Right lung (tissue), 10 donors: Measurements from ENCODE around the gene EDN2. TPM values are rescaled to one million over a fixed set of nuclear protein-coding genes. Genes with fewer than 3 reads are reported as not detected.

Source experiments
- DNase-seq, 2 donors: peaks; one replicate each; pipeline ENCODE4 v3.0.0-alpha.2; 2013
- long read RNA-seq, 8 donors: transcript quantifications; one replicate each; lab custom pipeline, GENCODE V29; 2026
- polyA plus RNA-seq, 5 donors: library from polyadenylated mRNA; unstranded; fragments of 120-200 nt; gene quantifications; one replicate each; pipeline versions ENCODE4 v1.2.1 to v1.2.3, GENCODE V29; 2013; ENCODE audit warnings: inconsistent platforms in 1 of 5, low replicate concordance in 1 of 5; ENCODE audit not compliant: insufficient read length in 5 of 5, insufficient read depth in 1 of 5

Gene EDN2
- under 1 TPM in 4 of 5 donors, not detected in 1; 0.39 to 0.67 (median 0.54) TPM for polyA plus RNA-seq
- long read RNA-seq, donor 1 = 0 reads
- long read RNA-seq, donor 2 = 0 reads
- long read RNA-seq, donor 3 = 0 reads
- long read RNA-seq, donor 4 = 0 reads
- long read RNA-seq, donor 5 = 0 reads
- long read RNA-seq, donor 6 = 0 reads
- long read RNA-seq, donor 7 = 0 reads
- long read RNA-seq, donor 8 = 0 reads

DNA sequence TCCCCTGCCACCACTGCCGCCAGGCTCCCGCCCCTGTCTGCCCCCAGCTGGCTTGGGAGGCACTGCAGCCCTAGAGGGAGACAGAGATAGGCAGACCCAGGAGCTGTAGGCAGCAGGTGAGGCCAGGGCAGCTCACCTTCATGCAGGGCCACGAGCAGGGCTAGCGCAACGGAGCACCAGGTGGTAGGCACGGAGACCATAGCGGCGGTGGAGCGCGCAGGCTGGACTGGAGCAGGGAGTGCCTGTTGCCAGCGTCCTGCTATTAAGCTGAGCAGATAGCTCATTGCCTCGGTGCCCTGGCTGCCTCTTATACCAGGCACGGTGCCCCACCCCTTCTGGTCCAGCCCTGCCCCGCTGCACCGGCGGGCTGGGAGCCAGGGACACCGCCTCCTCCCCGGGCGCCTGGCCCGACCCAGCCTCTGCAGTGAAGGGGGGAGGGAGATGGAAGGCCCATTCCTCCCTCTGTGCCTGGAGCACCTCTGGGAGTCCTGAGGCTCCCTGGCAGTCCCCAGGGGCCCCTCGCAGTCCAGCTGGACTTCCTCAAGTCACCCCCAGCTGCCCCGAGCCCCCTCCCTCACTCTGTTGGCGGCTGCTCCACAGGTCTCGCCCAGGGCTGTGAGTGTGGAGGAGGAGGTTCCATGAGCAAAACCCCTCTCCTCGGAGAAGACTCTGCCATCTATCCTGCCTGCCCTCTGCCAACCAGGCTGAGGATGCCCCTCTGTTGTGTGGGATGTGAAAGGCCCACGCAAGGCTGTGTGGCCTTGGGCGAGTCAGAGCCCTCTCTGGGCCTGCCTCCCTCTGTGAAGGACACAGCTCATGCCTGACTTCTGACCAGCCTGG is at the start of gene EDN2:
Gene EDN2, minus strand, starts transcription at position 282 of the 840 bp plus-strand sequence. Its CDS starts 82 bp downstream, at position 200.
- DNase-seq = no peak

DNA sequence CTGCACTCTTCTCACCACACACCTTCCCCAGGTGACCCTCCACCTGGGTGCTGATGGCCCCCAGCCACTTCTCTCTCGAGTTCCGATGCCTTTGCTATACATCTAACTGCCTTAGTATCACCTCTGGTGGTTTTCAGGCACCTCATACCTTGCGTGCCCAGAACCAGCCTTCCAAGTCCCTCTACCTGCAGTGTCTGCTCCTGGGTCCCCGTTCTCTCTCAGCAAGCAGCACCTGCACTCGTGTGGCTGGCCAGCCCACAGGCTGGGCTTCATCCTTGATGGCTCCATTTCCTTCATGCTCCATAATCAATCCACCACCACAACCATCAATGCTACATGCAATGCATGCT is 49.2 kb upstream of the EDN2 start:
- DNase-seq = no peak

DNA sequence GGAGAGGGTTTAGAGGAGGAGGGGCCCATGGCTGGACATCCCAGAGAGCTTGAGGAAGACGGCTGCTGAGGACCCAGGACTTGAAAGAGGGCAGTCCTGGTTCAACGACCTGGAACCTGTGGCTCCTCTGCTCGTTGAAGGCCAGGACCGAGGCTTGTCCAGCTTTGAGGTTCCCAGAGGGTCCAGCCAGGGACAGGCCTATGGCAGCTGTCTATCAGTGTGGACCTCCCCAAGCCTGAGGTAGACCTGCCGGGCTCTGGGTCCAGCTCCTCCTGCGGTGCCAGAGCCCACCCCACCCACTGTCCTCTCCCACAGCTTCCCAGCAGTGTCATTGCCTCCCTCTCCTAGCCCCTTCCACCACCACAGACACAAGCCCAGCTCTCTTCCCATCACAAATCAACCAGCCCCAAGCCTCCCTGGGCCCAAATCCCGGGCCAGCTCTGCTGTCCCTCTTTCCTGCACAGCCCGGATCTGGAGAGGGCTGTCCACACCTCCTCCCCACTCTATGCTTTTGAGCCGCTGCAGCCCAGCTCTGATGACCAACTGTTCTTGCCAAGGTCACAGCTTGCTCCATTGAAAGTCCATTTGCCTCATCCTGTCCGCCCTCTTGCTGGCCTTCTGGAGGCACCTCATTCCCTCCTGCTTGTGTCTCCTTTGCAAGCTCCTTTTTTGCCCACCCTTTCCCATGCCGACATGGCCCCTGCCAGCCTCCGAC is 48.7 kb upstream of the EDN2 start:
- DNase-seq = no peak

DNA sequence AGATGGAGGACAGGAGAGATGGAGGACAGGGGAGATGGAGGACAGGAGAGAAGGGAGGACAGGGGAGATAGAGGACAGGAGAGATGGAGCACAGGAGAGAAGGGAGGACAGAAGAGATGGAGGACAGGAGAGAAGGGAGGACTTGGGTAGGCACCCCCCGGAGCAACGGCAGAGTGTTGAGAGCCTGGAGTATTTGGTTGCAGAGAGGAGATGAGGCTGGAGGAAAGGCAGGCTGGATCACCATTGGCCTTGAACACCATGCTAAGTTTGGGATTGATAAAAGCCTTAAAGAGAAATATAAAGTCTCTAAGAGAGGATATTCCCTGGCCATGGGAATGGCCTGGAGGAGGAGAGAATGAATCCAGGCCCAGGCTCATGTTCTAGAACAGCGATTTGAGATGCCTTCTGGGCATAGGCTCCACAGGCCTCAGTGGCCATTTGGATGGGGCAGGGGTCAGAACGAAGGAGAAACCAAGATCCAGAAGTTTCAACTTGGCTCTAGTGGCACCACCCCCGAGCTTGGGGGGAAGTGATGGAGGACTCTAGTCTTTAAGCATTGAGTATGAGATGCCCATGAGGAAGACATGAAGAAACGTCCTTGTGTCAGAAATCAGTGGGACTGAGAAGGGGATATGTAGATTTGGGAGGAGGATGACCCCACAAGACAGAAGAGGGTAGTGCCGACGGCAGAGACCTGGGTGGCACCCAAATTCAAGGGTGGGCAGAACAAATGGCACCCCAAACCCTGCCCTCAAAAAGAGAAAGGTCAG is 47.9 kb upstream of the EDN2 start:
- no peak for DNase-seq

GRCh38 chr1:41530411-41530810 is 45.9 kb upstream of the EDN2 start:
- DNase-seq = no peak

GRCh38 chr1:41529621-41530395 is 45.3 kb upstream of the EDN2 start:
- DNase-seq = no peak

DNA sequence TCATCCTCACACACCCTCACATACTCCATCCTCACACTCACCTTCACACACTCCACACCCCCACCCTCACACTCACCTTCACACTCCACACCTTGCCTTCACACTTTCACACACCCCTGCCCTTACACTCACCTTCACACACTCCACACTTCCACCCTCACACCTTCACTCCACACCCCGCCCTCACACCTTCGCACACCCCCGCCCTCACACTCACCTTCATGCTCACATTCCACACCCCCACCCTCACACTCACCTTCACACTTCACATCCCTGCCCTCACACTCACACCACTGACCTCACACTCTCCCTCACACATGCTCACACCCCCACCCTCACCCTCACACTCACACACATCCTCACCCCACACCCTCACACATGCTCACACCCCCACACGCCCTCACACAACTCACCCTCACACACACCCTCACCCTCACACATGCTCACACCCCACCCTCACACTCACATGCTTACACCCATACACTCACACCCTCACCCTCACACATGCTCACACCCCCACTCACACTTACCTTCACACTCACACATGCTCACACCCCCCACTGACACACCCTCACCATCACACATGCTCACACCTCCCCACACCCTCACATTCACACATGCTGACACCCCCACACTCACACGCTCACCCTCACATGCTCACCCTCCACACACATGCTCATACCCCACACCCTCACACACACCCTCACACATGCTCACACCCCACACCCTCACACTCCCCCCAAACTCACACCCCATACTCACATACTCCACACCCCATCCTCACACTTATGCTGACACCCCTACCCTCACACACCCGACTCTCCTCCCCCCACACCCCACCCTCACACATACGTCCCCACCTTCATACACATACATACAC is 44.5 kb upstream of the EDN2 start:
- no peak for DNase-seq

DNA sequence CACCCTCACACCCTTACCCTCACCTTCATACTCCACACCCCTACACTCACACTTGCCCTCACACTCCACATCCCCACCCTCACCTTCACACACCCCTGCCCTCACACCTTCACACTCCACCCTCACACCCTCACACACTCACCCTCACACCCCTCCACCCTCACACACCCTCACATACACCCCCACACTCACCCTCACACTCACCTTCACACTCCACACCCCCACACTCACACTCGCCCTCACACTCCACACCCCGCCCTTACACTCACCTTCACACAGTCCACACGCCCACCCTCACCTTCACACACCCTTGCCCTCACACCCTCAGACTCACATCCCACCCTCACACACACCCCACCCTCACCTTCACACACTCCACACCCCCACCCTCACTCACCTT is 43.6 kb upstream of the EDN2 start:
- no peak for DNase-seq

- DNase-seq = no peak
Observed at GRCh38 chr1:41526956-41527561, 42.6 kb upstream of the EDN2 start.

DNA sequence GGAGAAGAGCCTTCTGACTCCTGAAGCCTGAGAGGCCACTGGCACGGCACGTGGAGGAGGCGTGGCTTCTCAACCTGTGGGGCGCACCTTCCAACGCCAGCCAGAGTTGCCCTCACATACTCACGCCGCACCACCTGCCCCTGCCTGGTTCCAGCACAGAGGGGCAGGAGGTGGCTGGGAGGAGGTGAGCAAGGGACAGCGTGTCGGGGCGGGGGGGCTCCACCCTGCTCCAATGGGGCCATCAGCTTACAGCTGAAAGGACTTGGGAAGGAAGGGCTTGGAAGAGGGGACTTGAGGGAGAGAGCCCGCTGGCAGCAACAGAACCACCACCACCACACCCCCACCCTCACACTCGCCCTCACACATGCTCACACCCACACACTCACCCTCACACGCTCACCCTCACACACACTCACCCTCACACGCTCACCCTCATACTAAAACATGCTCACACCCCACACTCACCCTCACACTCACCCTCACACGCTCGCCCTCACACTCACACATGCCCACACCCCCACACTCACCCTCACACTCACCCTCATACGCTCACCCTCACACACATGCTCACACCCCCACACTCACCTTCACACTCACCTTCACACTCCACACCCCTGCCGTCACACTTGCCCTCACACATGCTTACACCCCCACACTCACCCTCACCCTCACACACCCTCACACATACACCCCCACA is 41.6 kb upstream of the EDN2 start:
- DNase-seq = no peak

- DNase-seq = no peak
Observed at GRCh38 chr1:41524676-41525675, 40.5 kb upstream of the EDN2 start.

DNA sequence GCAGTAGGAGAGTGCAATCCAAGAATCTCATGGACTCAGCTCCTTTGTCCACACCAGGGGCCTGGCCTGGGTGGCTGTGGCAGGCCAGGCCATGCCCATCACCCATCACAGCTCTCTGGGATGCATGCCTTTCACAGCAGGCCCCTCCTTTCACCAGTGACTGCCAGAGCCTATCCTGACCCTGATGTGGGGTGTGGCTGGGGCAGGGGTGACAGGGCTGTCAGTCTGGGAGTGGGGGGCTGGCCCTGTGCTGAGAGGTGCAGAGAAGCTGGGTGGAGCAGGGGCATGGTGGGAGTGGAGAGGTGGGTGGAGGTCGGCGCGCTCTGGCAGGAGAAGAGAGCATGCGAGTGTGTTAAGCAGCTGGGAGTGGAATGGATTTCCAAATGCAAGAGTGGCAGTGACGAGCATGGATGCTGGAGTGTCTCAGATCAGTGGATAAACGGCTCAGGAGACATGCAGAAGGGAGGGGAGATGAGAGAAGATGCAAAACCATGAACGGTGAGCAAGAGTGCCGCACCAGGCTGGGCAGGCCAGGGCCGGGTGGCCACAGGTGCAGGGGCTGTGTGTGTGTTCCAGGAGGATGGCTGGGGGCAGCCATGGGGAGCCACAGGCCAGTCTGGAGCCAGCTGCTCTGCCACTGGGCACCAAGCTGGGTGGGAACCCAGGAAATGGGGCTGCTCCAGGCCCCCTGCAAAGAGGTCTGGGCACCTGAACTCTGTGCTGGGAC is 39.6 kb upstream of the EDN2 start:
- no peak for DNase-seq

DNA sequence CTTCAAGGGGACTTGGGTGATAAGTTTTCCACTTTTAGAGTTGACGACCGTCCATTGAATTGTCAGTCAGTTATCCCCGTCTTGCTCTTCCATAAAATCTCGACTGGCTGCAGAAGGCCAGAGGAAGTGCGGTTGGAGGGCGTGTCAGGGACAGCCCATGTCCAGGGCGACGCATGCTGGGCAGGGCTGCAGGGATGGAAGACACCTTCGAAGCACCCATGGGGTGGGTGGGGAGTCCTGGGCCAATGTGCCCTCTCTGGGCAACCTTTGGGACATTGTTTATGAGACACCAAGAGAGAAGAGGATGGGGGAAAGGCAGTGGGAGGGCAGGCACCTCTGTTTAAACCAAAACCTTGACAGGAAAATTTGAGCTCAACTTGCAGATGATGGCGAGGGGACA is 38.6 kb upstream of the EDN2 start:
- DNase-seq = no peak

GRCh38 chr1:41521766-41522165 is 37.3 kb upstream of the EDN2 start:
- no peak for DNase-seq

- no peak for DNase-seq
Observed at GRCh38 chr1:41520951-41521752, 36.7 kb upstream of the EDN2 start.

GRCh38 chr1:41519667-41520066 is 35.2 kb upstream of the EDN2 start:
- DNase-seq = no peak
